Transverse colon (tissue), 4 donors: ENCODE measurements around the gene PRDX3.

Experiments used
- POLR2A ChIP-seq: fragments of 450-650 bp; IDR thresholded peaks from one replicate; pipeline ENCODE4 v1.6.1; 2016; ENCODE audit warnings: antibody characterized with exemption, mild to moderate bottlenecking, moderate library complexity
- POLR2AphosphoS5 ChIP-seq, 3 donors: sonication (generic); formaldehyde crosslinking; IDR thresholded peaks; one replicate each; pipeline ENCODE4 v1.6.1; 2016; ENCODE audit warnings: antibody characterized with exemption in 3 of 3
- TF ChIP-seq, protein P1 (sequence below), 5 experiments: fragments of 200-600 bp in 3 of 5; fragments of 450-650 bp in 2 of 5; sonication (generic) in 3 of 5; IDR thresholded peaks; 1 replicate in 2 of 5; 2 replicates in 3 of 5; pipeline ENCODE4 v1.5.1; 2016 to 2017; ENCODE audit warnings: antibody characterized with exemption in 5 of 5, inconsistent platforms in 3 of 5, mild to moderate bottlenecking in 2 of 5, moderate library complexity in 1 of 5

DNA sequence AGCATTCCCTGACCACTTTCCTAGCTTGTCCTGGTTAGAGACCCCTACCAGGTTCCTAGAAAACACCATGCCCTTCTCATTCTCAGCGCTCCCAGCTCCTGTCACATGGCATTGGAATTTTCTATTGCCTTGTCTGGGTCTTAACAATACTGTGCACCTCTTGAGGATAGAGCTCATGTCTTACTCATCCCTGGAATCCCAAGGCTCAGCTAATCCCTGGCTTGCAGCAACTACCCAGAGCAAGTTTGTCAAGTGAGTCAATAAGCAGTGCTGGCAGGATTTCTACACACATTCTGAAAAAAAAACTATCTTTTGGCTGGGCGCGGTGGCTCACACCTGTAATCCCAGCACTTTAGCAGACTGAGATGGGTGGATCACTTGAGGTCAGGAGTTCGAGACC lies 11.7 kb upstream of the PRDX3 start:
- TF ChIP-seq, protein P1, sequence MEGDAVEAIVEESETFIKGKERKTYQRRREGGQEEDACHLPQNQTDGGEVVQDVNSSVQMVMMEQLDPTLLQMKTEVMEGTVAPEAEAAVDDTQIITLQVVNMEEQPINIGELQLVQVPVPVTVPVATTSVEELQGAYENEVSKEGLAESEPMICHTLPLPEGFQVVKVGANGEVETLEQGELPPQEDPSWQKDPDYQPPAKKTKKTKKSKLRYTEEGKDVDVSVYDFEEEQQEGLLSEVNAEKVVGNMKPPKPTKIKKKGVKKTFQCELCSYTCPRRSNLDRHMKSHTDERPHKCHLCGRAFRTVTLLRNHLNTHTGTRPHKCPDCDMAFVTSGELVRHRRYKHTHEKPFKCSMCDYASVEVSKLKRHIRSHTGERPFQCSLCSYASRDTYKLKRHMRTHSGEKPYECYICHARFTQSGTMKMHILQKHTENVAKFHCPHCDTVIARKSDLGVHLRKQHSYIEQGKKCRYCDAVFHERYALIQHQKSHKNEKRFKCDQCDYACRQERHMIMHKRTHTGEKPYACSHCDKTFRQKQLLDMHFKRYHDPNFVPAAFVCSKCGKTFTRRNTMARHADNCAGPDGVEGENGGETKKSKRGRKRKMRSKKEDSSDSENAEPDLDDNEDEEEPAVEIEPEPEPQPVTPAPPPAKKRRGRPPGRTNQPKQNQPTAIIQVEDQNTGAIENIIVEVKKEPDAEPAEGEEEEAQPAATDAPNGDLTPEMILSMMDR (IDR thresholded peaks at IDR 0.05), result no peak
- TF ChIP-seq POLR2A (no peak), POLR2AphosphoS5 (IDR thresholded peaks at IDR 0.05) (peak in 1 of 3 donors; percentile 25)
